Glutamatergic neuron (in vitro differentiated cells): ENCODE results near the gene COPS8. TPM values are rescaled to one million over a fixed set of nuclear protein-coding genes. Genes with fewer than 3 reads are reported as not detected.

Experiments used
- DNase-seq: peaks from one replicate; pipeline ENCODE4 v3.0.0; 2022
- H3K27ac Mint-ChIP-seq: one replicate; pipeline ENCODE4 v1.8.0; 2020; ENCODE audit warnings: mild to moderate bottlenecking, mixed read lengths, inconsistent platforms; ENCODE audit not compliant: unreplicated experiment
- H3K27me3 Mint-ChIP-seq: one replicate; pipeline ENCODE4 v1.8.0; 2020; ENCODE audit warnings: mild to moderate bottlenecking, moderate library complexity, mixed read lengths, inconsistent platforms; ENCODE audit not compliant: unreplicated experiment
- H3K36me3 Mint-ChIP-seq: one replicate; pipeline ENCODE4 v1.8.0; 2020; ENCODE audit warnings: mild to moderate bottlenecking, mixed read lengths, inconsistent platforms; ENCODE audit not compliant: unreplicated experiment
- H3K4me1 Mint-ChIP-seq: one replicate; pipeline ENCODE4 v1.8.0; 2020; ENCODE audit warnings: mild to moderate bottlenecking, low read depth, mixed read lengths, inconsistent platforms; ENCODE audit not compliant: unreplicated experiment
- H3K4me3 Mint-ChIP-seq: one replicate; pipeline ENCODE4 v1.8.0; 2020; ENCODE audit warnings: mild to moderate bottlenecking, mixed read lengths, inconsistent platforms; ENCODE audit not compliant: unreplicated experiment
- H3K9me3 Mint-ChIP-seq: one replicate; pipeline ENCODE4 v1.8.0; 2020; ENCODE audit warnings: mild to moderate bottlenecking, moderate library complexity, mixed read lengths, inconsistent platforms; ENCODE audit not compliant: unreplicated experiment
- total RNA-seq: library from RNA; stranded (reverse); fragmentation: NEBNext Ultra II Directional; extraction: Animal tissue kit (Norgen Biotek cat#: 25700); gene quantifications from one replicate; pipeline ENCODE4 v1.2.1, GENCODE V29; 2021; ENCODE audit not compliant: unreplicated experiment
- TF ChIP-seq, protein P1 (sequence below): fragments of 200-600 bp; sonication (generic); IDR thresholded peaks from one replicate; pipeline ENCODE4 v1.5.0; 2021; ENCODE audit not compliant: partially characterized antibody, unreplicated experiment

COPS8 gene
- total RNA-seq, 1 donor from 2014 or later: 55.8 TPM

GRCh38 chr2:237124820-237125219 is 39.1 kb downstream of the COPS8 start:
- Mint-ChIP-seq H3K4me3 (no peak overlapping the region), H3K27me3 (peaks cover 4% of the 10 kb centered on the region), H3K9me3 (peaks cover 2% of the 10 kb centered on the region), H3K27ac (no peak overlapping the region), H3K36me3 (no peaks in the 10 kb centered on the region), H3K4me1 (no peaks in the 10 kb centered on the region)
- DNase-seq: no peak
- TF ChIP-seq, protein P1, sequence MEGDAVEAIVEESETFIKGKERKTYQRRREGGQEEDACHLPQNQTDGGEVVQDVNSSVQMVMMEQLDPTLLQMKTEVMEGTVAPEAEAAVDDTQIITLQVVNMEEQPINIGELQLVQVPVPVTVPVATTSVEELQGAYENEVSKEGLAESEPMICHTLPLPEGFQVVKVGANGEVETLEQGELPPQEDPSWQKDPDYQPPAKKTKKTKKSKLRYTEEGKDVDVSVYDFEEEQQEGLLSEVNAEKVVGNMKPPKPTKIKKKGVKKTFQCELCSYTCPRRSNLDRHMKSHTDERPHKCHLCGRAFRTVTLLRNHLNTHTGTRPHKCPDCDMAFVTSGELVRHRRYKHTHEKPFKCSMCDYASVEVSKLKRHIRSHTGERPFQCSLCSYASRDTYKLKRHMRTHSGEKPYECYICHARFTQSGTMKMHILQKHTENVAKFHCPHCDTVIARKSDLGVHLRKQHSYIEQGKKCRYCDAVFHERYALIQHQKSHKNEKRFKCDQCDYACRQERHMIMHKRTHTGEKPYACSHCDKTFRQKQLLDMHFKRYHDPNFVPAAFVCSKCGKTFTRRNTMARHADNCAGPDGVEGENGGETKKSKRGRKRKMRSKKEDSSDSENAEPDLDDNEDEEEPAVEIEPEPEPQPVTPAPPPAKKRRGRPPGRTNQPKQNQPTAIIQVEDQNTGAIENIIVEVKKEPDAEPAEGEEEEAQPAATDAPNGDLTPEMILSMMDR: no peak

DNA sequence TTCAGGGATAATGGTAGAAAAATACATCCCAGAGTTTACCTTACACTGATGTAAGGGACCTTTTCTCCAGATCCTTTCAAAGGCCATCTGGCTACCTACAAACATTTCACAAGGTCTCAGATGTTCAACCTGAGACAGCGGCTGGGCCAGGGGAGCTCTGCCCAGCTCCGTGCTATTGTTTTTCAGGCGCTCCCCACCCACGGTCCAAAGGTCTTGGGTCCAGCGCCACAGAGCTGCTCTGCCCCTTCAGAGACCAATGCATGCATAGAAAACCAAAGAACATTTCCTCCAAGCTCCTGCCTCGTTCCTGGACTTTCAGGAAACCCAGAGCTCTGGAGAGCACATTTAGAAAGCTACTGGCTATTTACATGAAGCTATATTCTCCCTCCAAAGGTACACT is 40.3 kb downstream of the COPS8 start:
- DNase-seq: no peak
- H3K27me3 Mint-ChIP-seq: peaks cover 4% of the 10 kb centered on the region
- H3K4me1 Mint-ChIP-seq: no peaks in the 10 kb centered on the region
- TF ChIP-seq, protein P1: no peak
- no peaks in the 10 kb centered on the region for H3K36me3 Mint-ChIP-seq
- no peaks in the 10 kb centered on the region for H3K9me3 Mint-ChIP-seq
- H3K27ac Mint-ChIP-seq: no peak overlapping the region
- no peak overlapping the region for H3K4me3 Mint-ChIP-seq

- DNase-seq: no peak
- Mint-ChIP-seq H3K27ac (no peak overlapping the region), H3K4me1 (no peaks in the 10 kb centered on the region), H3K9me3 (no peaks in the 10 kb centered on the region), H3K36me3 (no peaks in the 10 kb centered on the region), H3K27me3 (peaks cover 4% of the 10 kb centered on the region), H3K4me3 (no peak overlapping the region)
- TF ChIP-seq, protein P1: no peak
These were observed 41.0 kb downstream of the COPS8 start for GRCh38 chr2:237126519-237127174.

DNA sequence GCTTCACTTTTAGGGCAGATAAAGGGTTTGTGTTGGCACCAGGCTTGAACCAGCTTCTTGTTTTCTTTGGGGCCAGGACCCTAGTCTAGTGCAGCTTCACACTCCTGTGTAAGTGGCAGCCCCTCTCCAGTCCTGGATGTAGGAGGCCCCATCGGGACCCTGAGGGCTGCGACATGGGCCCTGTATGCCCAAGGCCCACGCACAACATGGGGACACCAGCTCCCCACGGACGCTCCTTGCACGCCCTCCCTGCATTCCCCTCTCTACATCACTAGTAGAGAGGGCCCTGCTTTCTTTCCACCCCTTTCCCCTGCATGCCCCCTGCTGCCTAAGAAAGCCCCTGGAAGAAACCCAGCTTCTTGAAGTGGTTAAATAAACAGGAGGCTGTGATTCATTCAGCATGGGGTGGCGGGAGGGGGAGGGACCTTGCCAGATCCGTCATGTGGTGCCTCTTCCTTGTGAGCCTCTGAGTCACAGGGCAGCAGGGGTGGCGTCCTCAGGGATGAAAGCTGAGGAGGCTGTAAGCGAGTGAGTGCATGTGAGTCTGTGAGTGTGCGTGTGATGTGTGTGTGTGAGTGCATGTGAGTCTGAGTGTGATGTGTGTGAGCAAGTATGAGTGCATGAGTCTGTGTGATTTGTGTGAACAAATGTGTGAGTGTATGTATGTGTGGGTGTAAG is 42.5 kb downstream of the COPS8 start:
- H3K27me3 Mint-ChIP-seq: peaks cover 4% of the 10 kb centered on the region
- H3K4me3 Mint-ChIP-seq: no peak overlapping the region
- no peak for DNase-seq
- no peaks in the 10 kb centered on the region for H3K36me3 Mint-ChIP-seq
- no peaks in the 10 kb centered on the region for H3K9me3 Mint-ChIP-seq
- no peak overlapping the region for H3K27ac Mint-ChIP-seq
- TF ChIP-seq, protein P1: no peak
- no peaks in the 10 kb centered on the region for H3K4me1 Mint-ChIP-seq
